Placental pericyte (primary cell): ENCODE data around the gene CSRP2. TPM values are rescaled to one million over a fixed set of nuclear protein-coding genes. Genes with fewer than 3 reads are reported as not detected.

Experiments used
- total RNA-seq: library from RNA; depleted of rRNA; stranded (reverse); fragments of >200 nt; gene quantifications from 2 replicates; pipeline ENCODE4 v1.2.3, GENCODE V29; 2012

Gene CSRP2
- 23.4 and 30.4 TPM in 2 replicates for total RNA-seq

DNA sequence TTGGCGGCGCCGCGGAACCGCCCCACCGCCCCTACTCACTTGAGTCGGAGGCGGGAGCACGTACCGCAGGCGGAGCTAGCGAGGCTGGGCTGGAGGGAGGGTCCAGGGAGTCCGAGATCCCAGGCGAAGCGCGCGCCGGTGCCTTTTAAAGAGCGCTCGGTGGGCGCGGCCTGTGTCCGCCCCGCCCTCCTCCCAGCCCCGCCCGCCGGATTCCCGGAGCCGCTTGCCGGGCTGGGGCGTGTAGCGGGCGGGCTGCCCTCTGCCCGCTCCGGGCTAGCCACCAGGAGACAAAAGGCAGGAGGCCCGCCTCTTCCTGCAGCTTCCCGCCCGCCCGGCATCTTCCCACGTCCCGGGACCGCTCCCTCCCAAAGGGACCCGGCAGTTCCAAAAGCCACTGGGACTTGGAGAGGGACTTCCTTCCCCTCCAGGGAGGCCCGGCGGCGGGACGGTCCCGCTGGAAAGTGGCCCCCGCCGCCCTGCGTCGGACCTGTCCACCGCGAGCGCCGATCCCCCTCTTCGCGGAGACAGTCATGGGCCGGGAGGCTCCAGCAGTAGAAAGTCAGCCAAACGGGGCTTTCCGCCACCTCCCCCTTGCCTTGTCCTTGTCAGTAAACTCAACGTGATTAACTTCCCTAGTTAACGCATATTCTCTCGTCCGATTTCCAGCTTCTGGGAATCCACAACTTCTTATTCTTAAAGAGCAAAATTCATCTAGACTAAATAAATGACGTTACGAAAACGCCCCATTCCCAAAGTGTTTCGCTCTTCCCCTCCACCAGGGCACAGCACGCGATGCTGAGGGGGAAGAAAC lies at the start of gene CSRP2:
Gene CSRP2, minus strand, starts transcription at position 121 of the 811 bp plus-strand sequence. CDS start 12,759 bp downstream, outside the sequence.

Other genes starting within 250 kb of the CSRP2 start
- 47.3 and 48.1 TPM in 2 replicates for gene ZDHHC17, start 114.9 kb downstream of the CSRP2 start, total RNA-seq
- 46.2 and 92.8 TPM in 2 replicates for gene E2F7, start 186.6 kb upstream of the CSRP2 start, total RNA-seq